SKM-1 (cell line): ENCODE data around the gene LRRC74A.

ENCODE experiments used
- DNase-seq: peaks from one replicate; lab custom pipeline; 2025; ENCODE audit not compliant: unreplicated experiment; lab: John Stamatoyannopoulos, UW

LRRC74A gene

DNA sequence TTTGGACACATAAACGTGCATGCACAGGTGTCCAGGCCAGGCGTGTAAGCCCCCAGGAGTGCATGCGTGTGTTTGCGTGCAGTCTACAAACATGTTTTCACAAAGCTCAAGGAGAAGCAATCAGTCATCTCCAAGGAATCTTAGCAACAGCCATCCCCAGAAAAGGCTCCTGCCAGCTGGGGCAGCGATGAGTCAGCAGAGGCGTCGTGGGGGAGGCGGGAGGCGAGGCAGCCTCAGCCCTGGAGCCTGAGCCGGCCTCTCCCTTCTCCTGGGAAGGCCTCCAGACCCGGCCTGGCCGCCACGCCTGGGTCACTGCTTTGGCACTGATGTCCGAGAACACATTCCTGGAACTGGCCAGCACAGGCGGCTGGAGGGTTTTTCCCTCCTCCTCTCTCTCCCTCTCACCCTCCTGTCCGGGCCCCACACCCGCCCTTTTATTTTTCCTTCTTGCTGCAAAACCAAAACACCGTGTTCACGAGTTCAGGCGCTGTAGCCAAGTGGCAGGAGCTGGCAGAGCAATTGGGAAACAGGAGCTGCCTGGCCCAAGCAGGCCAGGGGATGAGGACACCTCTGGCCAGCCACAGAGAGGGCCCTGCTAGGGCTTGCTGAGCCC, 92.7 kb downstream of the LRRC74A start:
- no peak for DNase-seq
